ENCODE data around the gene RNF152. TPM values are rescaled to one million over a fixed set of nuclear protein-coding genes. Genes with fewer than 3 reads are reported as not detected.

Gene RNF152
- total and polyA plus RNA-seq, 2 of the 13 experiments (the other 11 are each of a cell fraction or from before 2014, with no cell fraction given) = 0.04 TPM; not detected in 1

DNA sequence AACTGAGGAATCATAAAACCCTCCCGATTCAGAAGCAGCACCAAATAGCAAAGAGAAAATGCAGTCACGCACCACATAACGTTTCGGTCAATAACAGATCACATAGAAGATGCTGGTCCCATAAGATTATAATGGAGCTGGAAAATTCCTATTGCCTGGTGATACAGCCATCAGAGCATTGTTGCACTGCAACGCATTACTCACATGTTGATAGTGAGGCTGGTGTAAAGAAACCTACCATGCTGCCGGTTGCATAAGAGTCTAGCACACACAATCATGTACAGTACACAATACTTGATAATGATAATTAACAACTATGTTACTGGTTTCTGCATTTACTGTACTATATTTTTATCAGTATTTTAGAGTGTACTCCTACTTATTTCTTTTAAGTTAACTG is 32.5 kb downstream of the RNF152 start:
- no peak overlapping the region for H2AFZ ChIP-seq (ENCODE audit: low read length)
- 72% methylated on average over 6 of the region's 6 CpGs for WGBS (ENCODE audit: low lambda C conversion rate)

More for the DNA sequence above, 32.5 kb downstream of the RNF152 start:
- Histone ChIP-seq H3K27ac (ENCODE audit: extremely low read length, insufficient read depth, low read length) (no peak overlapping the region), H3K27me3 (ENCODE audit: control insufficient read depth in 1 of 2, insufficient read depth in 2 of 2, low read length in 2 of 2) (no peaks in the 10 kb centered on the region), H3K4me2 (ENCODE audit: low read depth, low read length) (no peak overlapping the region), H3K4me1 (ENCODE audit: insufficient read depth, low read length) (no peaks in the 10 kb centered on the region), H3K36me3 (replicated peaks in 1 of 2; ENCODE audit: control insufficient read depth in 1 of 2, insufficient read depth in 2 of 2, low read length in 2 of 2) (no peaks in the 10 kb centered on the region), H3K79me2 (ENCODE audit: insufficient read depth, low read length) (no peaks in the 10 kb centered on the region), H3K9me3 (ENCODE audit: low read length) (no peaks in the 10 kb centered on the region), H3K4me3 (replicated peaks in 1 of 3; ENCODE audit: insufficient read depth in 1 of 3, low read depth in 2 of 3, low read length in 3 of 3) (no peak overlapping the region), H3K9ac (ENCODE audit: insufficient read depth, low read depth, low read length) (no peak overlapping the region), H4K20me1 (ENCODE audit: insufficient read depth, low read length) (no peaks in the 10 kb centered on the region)
- DNase-seq (ENCODE audit: low spot score) = no peak
- TF ChIP-seq IKZF1 (IDR thresholded peaks at IDR 0.05) (no peak), ZNF460 (CRISPR knock-in tag; IDR thresholded peaks at IDR 0.05; ENCODE audit: borderline replicate concordance) (no peak), CEBPG (CRISPR knock-in tag; IDR thresholded peaks at IDR 0.05) (no peak), FOSL2 (CRISPR knock-in tag; IDR thresholded peaks at IDR 0.05) (no peak), MYNN (CRISPR knock-in tag; IDR thresholded peaks at IDR 0.05; ENCODE audit: low read depth) (no peak), PLRG1 (conservative IDR thresholded peaks at IDR 0.05) (no peak), SMAD1 (CRISPR knock-in tag; IDR thresholded peaks at IDR 0.05; ENCODE audit: borderline replicate concordance, low read depth) (no peak)
- TF ChIP-seq, protein P1, sequence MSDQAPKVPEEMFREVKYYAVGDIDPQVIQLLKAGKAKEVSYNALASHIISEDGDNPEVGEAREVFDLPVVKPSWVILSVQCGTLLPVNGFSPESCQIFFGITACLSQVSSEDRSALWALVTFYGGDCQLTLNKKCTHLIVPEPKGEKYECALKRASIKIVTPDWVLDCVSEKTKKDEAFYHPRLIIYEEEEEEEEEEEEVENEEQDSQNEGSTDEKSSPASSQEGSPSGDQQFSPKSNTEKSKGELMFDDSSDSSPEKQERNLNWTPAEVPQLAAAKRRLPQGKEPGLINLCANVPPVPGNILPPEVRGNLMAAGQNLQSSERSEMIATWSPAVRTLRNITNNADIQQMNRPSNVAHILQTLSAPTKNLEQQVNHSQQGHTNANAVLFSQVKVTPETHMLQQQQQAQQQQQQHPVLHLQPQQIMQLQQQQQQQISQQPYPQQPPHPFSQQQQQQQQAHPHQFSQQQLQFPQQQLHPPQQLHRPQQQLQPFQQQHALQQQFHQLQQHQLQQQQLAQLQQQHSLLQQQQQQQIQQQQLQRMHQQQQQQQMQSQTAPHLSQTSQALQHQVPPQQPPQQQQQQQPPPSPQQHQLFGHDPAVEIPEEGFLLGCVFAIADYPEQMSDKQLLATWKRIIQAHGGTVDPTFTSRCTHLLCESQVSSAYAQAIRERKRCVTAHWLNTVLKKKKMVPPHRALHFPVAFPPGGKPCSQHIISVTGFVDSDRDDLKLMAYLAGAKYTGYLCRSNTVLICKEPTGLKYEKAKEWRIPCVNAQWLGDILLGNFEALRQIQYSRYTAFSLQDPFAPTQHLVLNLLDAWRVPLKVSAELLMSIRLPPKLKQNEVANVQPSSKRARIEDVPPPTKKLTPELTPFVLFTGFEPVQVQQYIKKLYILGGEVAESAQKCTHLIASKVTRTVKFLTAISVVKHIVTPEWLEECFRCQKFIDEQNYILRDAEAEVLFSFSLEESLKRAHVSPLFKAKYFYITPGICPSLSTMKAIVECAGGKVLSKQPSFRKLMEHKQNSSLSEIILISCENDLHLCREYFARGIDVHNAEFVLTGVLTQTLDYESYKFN (CRISPR knock-in tag; conservative IDR thresholded peaks at IDR 0.05) = no peak
- FAIRE-seq = no peak
- ATAC-seq = no peak
- ChIA-PET CTCF (ENCODE audit: low intra/inter-chr PET ratio, low total read pairs) (no interaction called here), POLR2A (no interaction called here)
- intact Hi-C loops (cut with micrococcal nuclease; ENCODE audit: unreplicated experiment) (no loop called here), in situ Hi-C loops (cut with HindIII; ENCODE audit: extremely low pct_ligation_motif_present, low pct_unique_long_range_greater_than_20kb) (no loop called here)
- no TSS peak for BruUV-seq (replicated peaks)
